Stomach (tissue), 4 donors: Measurements from ENCODE around the gene ASL.

Experiments used
- EP300 ChIP-seq: sonication (generic); formaldehyde crosslinking; IDR thresholded peaks from one replicate; pipeline ENCODE4 v1.6.1; 2017; ENCODE audit warnings: antibody characterized with exemption
- POLR2A ChIP-seq, 4 donors: fragments of 450-650 bp; IDR thresholded peaks; one replicate each; pipeline ENCODE4 v1.6.1; 2016; ENCODE audit warnings: antibody characterized with exemption in 4 of 4, control low read depth in 2 of 4, mild to moderate bottlenecking in 1 of 4, moderate library complexity in 1 of 4
- POLR2AphosphoS5 ChIP-seq, 3 donors: sonication (generic); formaldehyde crosslinking; IDR thresholded peaks; one replicate each; pipeline ENCODE4 v1.6.1; 2016; ENCODE audit warnings: antibody characterized with exemption in 3 of 3
- TF ChIP-seq, protein P1 (sequence below), 7 experiments: fragments of 450-650 bp in 4 of 7; fragments of 200-600 bp in 3 of 7; sonication (generic) in 3 of 7; IDR thresholded peaks; one replicate each; pipeline ENCODE4 v1.5.1; 2016 to 2019; ENCODE audit warnings: antibody characterized with exemption in 7 of 7, control low read depth in 2 of 7, mild to moderate bottlenecking in 1 of 7

DNA sequence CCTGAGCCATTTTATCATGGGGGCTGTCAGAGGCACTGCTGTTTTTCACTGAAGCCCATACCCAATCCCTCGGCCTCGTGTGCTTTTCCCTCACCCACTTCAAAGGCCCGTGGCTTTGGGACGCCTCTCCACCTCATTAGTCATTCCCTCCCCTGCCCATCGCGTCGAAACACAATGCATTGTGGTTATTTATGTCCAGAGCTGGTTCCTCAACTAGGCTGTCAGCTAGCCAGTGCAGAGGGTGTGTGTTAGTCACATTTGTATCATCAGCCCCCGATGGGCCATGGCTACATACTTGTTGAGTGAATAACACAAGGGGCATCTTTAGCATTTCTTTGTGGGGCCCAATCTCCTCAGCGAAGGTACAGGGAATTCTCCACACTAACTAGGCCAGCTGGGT lies 35.2 kb downstream of the ASL start:
- TF ChIP-seq, protein P1, sequence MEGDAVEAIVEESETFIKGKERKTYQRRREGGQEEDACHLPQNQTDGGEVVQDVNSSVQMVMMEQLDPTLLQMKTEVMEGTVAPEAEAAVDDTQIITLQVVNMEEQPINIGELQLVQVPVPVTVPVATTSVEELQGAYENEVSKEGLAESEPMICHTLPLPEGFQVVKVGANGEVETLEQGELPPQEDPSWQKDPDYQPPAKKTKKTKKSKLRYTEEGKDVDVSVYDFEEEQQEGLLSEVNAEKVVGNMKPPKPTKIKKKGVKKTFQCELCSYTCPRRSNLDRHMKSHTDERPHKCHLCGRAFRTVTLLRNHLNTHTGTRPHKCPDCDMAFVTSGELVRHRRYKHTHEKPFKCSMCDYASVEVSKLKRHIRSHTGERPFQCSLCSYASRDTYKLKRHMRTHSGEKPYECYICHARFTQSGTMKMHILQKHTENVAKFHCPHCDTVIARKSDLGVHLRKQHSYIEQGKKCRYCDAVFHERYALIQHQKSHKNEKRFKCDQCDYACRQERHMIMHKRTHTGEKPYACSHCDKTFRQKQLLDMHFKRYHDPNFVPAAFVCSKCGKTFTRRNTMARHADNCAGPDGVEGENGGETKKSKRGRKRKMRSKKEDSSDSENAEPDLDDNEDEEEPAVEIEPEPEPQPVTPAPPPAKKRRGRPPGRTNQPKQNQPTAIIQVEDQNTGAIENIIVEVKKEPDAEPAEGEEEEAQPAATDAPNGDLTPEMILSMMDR (IDR thresholded peaks at IDR 0.05): no peak
- no peak for TF ChIP-seq EP300
- no peak for TF ChIP-seq POLR2A (IDR thresholded peaks at IDR 0.05)
- no peak for TF ChIP-seq POLR2AphosphoS5 (IDR thresholded peaks at IDR 0.05)
